Midbrain (tissue), 1 donor: ENCODE data around the gene EID2.
A peak's percentile ranks its signal among the peaks of the same experiment; 100 is the strongest.

Experiments
- DNase-seq: peaks from one replicate; lab custom pipeline; 2025; lab: John Stamatoyannopoulos, UW

The EID2 gene

GRCh38 chr19:39539518-39540332 is at the start of gene EID2:
TSS of gene EID2 (minus strand) at chr19:39540161. CDS start at chr19:39540079, 82 bp downstream.
- peak; percentile 95 for DNase-seq

- no peak for DNase-seq
Observed at GRCh38 chr19:39588066-39588465, 48.1 kb upstream of the EID2 start.

GRCh38 chr19:39587496-39587895 is 47.5 kb upstream of the EID2 start:
- DNase-seq, result no peak

DNA sequence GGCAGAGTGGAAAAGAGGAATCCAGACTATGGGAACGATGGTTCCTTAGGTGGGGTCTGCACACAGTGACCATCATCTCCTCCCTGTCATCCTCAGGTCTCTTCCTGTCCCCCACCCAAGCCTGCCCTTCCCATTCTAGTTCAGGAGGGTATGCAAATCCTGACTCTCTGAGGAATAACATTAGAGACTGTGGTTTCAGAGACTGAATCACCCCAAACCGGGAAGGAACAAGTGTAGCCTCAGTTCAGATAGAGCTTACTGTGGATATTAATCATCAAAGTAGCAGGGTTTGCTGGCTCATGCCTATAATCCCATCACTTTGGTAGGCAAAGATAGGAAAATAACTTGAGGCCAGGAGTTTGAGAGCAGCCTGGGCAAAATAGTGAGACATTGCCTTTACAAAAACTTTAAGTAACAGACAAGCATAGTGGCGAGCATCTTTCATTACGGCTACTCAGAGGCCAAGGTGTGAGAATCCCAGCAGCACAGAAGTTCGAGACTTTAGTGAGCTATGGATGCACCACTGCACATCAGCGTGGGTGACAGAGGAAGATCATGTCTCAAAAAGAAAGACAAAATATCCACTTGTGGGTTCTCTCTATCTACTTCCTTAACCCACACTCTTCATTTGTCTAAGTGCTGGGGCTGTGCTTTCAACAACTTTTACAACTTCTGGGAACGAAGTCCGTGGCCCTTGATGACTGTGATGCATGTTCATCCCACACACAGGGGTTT is 43.1 kb upstream of the EID2 start:
- no peak for DNase-seq

GRCh38 chr19:39582442-39582841 is 42.5 kb upstream of the EID2 start:
- DNase-seq, result no peak

DNA sequence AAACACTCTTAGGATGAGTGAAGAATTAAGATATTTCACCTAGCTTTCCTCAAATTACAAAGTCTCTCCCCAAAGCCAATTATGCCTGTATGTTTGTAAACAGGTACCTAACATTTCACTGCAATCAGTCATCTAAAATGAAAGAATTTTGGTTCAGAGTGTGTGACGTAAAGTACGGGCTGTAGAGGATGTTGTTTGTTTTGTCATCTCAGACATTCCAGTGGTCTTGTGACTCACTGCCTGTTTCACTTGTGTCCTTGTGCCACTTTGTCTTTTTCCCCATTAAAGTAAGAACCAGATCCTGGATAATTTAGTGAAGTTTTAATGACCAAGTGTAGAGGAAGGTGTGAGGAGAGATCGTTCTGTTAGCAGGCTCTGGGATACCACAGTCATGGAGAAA is 28.6 kb upstream of the EID2 start:
- DNase-seq, result no peak

DNA sequence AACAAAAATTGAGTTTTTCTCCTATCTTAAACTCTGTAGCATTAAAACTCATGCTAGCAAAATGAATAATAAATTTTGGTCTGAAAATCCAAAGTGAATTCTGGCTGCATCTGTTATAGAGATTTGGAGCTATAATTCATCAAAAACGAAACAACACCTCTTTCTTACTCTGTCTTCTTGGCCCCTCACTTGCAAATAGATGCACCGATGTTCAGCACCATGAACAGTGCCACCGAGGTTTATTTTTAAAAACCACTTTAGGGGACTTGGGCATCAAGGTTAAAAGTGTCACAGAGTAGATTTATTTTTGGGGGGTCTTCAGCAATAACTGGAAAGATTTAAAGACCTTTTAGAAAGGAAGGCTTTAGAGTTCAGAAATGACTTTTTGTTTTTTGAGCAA is 26.1 kb upstream of the EID2 start:
- DNase-seq, result no peak

GRCh38 chr19:39563408-39563807 is 23.4 kb upstream of the EID2 start:
- no peak for DNase-seq

GRCh38 chr19:39558624-39559117 is 18.7 kb upstream of the EID2 start:
- DNase-seq, result no peak

GRCh38 chr19:39557811-39558623 is 18.1 kb upstream of the EID2 start:
- no peak for DNase-seq

DNA sequence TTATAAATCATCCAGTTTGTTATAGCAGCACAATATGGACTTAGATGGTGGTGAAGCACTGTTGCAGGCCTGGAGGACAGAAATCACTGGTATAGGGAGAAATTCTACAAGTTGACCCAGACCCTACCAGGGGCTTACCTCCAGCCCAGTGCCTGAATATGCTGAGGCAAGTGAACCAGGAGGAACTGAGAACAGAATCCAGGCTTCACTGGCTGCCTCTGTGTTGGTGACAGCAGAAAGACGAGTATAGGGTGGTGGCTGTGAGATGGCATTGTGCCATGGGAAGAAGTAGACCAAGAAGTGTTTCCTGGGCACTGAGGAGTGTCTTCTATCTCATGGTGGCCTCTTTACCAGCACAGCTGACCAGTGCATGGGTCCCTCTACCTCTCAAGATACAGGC is 15.9 kb upstream of the EID2 start:
- DNase-seq, result no peak

GRCh38 chr19:39554701-39555311 is 14.8 kb upstream of the EID2 start:
- no peak for DNase-seq

DNA sequence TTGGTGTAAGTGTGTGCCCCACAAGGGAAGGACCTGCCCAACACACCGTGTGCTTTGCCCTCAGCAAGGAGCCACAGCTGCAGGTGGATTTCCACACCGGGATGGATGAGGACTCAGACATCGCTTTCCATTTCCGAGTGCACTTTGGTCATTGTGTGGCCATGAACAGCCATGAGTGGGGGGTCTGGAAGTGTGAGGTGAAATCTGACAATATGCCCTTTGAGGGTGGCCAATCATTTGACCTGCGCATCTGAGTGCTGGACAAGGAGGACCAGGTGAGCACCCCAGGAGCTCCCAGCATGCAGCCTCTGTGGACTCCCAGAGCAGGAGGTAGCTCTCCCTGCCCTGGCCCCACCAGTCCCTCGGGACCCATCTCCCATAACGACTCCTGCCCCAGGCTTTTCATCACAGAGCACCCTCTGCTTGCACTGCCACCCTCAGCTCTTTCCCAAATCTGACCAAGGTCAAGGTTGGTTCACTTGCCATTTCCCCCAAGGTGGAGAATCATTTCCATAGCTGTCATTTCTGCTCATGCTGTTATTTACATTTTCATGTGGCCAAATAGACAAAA is 13.2 kb upstream of the EID2 start:
- no peak for DNase-seq

DNA sequence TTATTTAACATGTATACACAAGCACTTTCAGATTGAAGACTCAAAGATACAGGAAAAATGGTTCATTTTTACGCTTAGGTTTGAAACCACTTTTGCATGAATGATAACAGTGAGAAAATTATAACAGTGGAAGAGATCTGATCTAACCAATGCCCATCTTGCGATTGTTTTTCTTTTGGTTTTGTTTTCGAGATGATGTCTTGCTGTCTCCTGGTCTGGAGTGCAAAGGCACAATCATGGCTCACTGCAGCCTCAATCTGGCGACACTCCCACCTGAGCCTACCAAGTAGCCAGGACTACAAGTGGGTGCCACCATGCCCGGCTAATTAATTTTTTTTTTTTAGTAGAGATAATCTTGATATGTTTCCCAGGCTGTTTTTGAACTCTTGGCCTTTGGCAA is 10.2 kb upstream of the EID2 start:
- DNase-seq, result no peak

- no peak for DNase-seq
Observed at GRCh38 chr19:39546599-39546998, 6.6 kb upstream of the EID2 start.

DNA sequence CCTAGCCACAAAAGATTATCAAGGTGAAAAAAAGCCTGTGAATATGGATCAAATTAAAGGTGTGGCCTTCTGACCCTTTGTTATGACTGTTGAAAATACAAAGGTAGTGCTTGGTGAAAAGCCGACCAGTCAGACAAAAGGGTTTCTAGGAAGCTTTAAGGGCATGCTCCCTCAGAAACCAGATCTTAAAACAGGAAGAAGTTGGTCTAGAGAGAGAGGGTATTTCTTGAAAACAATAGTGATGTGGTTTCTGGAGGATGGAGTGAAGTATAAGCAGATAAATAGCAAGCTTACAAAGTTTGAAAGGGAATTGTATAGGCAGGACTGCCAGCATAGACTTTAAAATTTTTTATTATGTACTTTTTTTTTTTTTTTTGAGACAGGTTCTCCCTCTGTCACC is 5.0 kb upstream of the EID2 start:
- DNase-seq, result no peak

DNA sequence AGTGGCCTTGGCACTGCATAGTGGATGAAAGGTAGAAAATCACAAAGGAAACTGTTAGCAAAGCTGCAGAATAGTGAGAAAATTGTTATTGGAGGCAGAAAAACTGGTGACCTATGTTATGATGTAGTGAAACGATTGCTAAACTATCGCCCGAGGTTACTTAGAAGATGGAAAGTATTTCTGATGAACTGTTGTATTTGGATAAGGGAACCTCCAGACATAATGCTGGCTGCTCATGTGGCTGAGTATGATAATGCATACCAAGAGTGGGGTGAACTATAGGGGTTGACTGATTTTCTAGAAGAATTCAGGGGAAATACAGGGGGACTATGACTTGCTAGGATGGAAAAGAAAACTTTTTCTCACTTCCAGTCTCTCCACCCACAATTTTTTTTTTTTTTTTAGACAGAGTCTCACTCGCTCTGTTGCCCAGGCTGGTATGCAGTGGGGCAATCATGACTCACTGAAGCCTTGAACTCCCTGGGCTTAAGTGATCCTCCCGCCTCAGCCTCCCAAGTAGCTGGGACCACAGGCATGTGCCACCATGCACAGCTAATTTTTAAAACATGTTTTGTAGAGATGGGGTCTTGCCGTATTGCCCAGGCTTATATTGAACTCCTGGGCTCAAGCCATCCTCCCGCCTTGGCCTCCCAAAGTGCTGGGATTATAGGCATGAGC is 4.4 kb upstream of the EID2 start:
- DNase-seq, result no peak

DNA sequence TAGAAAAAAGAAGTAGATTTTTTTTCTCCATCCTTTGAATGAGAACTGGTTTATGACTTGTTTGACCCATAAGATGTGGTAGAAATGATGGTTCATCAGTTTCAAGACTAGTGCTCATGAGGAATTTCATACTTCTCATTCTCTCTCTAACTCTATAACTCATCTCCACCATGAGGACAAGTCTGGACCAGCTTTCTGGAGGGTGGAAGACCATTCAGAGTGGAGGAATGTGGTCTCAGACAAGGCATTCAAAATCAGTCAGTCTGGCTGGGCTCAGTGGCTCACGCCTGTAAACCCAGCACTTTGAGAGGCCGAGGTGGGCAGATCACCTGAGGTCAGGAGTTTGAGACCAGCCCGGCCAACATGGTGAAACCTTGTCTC is 3.5 kb upstream of the EID2 start:
- no peak for DNase-seq

DNA sequence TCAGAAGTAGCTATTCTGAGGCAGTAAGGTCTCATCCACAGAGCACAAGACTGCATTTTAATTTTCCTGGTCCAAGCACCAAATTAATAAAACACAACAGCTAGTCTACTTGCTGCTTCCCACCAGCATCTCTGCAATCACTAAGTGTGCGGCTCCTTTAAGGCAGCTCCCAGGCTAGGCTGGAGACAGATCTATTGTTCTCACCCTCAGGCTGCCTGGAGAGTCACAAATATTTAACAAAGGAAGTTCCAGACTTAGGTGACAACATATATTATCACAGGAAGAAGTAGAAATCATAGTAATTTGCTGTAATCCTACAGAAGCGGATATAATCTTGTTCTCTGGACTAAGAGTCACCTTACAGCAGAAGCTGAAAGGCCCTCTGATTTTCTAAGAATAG is 2.2 kb upstream of the EID2 start:
- no peak for DNase-seq

- DNase-seq, result no peak
Observed at GRCh38 chr19:39540333-39540673, 342 bp upstream of the EID2 start.

DNA sequence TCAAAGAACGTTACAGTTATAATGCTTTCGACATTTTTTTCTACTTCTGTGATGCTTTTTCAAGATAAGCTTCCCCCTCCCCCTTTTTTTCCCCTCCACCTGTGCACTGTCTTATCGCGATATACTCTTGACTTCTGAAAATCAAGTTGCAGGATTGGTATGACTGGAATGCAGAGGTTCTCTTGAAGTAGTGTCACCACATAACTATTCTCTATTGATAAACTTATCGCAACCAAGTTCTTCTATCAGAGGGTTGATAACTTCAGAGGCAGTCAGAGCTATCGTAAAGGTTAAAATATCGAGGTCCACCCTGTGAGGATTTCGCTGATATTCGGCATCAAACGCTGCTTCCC is 820 bp downstream of the EID2 start:
- no peak for DNase-seq
